Measurements from ENCODE around the gene MRPS18B.

GRCh38 chr6:30592287-30592686 is 25.4 kb upstream of the MRPS18B start:
- TF ChIP-seq, protein P1, sequence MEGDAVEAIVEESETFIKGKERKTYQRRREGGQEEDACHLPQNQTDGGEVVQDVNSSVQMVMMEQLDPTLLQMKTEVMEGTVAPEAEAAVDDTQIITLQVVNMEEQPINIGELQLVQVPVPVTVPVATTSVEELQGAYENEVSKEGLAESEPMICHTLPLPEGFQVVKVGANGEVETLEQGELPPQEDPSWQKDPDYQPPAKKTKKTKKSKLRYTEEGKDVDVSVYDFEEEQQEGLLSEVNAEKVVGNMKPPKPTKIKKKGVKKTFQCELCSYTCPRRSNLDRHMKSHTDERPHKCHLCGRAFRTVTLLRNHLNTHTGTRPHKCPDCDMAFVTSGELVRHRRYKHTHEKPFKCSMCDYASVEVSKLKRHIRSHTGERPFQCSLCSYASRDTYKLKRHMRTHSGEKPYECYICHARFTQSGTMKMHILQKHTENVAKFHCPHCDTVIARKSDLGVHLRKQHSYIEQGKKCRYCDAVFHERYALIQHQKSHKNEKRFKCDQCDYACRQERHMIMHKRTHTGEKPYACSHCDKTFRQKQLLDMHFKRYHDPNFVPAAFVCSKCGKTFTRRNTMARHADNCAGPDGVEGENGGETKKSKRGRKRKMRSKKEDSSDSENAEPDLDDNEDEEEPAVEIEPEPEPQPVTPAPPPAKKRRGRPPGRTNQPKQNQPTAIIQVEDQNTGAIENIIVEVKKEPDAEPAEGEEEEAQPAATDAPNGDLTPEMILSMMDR (IDR thresholded peaks at IDR 0.05): no peak
- no peak for TF ChIP-seq POLR2A (IDR thresholded peaks at IDR 0.05)
